Stimulated activated CD4-positive, alpha-beta T cell treated with anti-CD3 and anti-CD28 coated beads, Interleukin-12 subunit alpha, Interleukin-12 subunit beta, amount 100 ng/mL, for 24 hours (primary cell): ENCODE results near the gene SLAMF8.

Source experiments
- DNase-seq, 2 experiments: peaks; one replicate each; pipeline ENCODE4 v3.0.0-alpha.2; 2020; ENCODE audit warnings: low read depth in 2 of 2

SLAMF8 gene

GRCh38 chr1:159817276-159818041 lies 9.2 kb upstream of the SLAMF8 start:
- no peak for DNase-seq

DNA sequence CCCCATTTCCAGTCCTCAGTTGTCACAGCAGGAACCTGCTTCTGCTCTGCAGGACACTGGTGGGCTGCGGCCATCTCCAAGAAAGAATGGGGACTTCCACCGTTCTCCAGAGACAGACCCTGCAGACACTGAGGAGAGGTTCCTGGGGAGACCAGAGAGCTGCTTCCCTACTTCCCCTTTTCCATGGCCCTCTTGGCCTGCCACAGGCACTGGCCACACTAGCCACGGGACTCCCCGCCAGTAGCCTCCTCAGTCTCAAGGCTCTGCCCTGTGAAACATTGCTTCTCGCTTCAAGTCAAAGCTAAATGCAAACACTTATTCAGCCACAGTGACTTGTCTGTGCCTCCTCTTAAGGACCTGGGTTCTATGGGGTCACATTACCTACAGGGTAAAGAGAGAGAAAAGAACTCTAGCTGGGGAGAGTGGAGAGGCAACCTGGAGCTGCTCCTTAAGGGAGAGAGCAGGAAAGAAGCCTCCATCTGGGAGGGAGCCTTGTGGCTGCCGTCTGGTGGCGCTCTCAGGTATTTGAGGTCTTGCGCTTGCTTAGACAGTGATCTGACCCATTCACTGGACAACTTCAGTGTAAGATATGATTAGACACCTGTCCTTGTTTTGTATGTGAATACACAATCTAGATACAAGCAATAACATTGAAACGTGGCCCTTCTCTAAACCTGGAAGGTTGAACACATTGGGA lies 5.4 kb upstream of the SLAMF8 start:
- no peak for DNase-seq

DNA sequence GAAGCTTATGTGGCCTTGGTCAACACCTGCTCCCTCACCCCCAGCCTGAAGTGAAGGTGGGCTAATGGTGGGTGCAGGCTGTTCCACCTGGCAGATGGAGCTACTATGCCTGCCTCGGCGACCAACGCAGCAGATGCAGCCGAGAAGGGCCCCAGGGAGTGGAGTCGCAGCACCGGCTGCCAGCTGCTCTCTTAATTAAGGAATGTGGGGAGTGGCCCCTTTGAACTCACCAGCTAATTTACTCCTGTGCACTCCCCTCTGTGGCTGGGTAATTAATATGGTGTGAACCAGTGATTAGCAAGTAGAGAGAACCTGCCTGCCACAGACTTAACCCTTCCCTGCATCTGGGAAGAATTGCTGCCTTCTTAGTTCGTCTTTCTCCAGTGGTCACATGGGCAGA lies 3.3 kb upstream of the SLAMF8 start:
- DNase-seq, result no peak

DNA sequence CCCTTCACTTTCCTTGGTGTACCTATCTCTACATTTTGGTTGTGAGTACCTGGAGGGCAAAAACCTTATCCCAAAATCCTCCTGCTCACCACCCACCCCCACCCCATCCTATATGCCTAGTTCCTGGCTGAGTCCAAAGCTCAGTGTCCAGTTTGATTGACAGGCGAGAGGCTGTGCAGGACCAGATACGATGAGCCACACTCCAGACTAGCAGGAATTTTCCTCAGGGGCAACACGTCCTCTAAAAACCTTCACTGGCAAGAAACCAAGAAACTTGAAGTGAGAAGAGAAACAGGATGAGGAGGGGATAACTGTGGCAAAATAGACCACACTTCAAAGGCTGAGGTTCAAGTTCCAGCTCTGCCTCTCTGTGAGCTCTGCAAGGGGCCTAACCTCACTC lies 1.1 kb upstream of the SLAMF8 start:
- no peak for DNase-seq

DNA sequence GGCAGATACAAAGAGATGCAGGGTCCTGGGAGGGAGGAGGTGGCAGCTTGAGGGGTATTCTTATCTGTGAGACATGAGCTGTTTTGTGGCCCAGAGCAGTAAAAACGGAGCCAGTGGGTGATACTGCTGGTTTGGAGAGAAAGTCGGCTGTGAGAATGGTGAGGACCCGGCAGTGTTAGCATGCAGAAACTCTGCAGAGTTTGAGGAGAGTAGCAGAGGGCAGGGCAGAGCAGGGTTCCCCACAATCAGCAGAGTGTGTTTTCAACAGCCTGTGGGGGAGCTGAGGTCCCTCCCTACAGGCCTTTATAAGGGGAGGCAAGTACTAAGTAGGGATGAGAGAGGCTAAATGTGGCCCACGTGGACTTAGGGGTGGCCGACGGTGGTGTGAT lies 423 bp downstream of the SLAMF8 start:
- no peak for DNase-seq

- DNase-seq, result no peak
Observed at GRCh38 chr1:159827549-159827948, 876 bp downstream of the SLAMF8 start.

DNA sequence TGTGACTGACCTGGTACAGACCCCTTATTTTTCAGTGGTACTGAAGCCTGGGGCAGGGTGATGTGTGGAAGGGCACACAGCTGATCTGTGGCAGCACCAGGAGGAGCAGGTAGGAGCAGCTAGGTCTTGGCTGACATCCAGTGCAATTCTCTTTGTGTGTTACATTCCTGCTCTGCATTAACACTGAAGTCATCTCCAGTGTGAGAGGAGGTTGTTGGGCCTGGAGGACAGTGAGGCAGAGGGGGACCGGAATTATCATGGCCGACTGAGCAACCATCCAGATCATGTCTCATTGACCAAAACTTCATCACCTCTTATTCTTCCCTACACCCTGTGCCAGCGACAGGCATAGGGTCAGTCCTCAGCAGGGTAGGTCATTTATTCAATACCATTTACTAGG lies 1.5 kb downstream of the SLAMF8 start:
- DNase-seq, result no peak

GRCh38 chr1:159828581-159829272 lies 2.1 kb downstream of the SLAMF8 start:
- no peak for DNase-seq

DNA sequence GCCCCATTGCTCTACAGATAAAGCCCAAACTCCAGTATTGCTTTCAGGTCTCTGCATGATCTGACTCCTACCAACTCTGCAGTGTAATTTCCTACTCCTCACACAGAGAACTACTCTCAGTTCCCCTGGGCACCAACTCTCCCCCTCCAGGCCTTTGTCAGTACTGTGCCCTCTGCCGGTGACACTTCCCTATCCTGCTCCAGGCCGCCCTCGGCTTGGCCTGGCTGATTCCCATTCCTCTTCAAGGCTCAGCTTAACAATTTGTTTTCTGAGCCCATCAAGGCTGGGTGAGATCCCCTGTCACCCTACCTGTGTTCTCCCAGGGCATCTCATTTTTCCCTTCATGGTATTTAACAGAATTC lies 2.6 kb downstream of the SLAMF8 start:
- no peak for DNase-seq

GRCh38 chr1:159829822-159830465 lies 3.3 kb downstream of the SLAMF8 start:
- DNase-seq, result no peak

DNA sequence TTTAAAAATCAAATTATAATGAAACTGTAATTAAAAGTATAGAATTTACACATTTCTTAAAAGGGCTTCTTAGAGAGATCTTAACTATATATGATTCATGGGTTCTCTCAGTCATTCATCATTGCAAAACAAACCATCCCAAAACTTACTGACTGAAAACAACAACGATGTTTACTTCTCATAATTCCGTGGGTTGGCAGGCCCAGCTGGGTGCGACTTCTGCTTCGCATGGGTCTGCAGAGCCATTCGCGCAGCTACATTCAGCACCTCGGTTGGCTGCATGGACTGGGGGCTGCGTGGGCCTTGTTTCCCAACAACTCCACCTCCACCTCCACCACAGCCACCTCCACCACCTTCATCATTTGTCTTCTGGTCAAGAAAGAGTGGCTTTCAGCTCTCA lies 4.0 kb downstream of the SLAMF8 start:
- DNase-seq, result no peak

DNA sequence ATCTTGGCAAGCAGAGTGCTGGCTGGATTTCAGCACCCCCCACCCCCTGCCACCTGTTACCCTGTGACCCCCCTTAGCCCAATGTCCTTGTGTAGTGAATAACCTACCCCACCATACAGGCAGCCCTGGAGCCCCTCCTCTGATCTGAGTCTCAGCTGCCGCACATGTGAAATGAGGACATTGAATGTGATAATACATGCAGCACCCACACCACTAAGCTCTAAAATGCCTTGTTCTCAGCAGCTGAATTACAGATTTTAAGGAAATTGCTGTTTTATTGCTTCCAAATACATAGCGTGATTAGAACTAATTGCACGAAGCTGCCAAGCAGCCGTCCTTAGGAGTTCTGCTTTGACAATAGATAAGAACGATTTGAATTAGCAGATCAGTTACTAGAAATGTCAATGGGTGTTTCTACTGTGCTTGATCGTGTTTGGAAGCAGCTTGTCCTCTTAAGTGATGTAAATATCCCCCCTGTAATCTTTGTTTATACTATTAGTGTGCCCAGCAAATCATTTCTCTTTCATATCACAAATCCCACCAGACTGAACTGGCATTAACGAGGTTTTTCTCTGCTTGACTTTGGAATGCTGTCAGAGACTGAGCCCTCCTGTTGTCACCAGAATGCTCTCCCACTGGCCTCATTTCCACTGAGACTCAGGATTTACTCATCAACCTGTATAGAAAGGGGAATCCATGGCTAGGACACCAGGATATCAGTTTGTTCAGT lies 4.9 kb downstream of the SLAMF8 start:
- no peak for DNase-seq

- no peak for DNase-seq
Observed at GRCh38 chr1:159832309-159832708, 5.6 kb downstream of the SLAMF8 start.

- DNase-seq, result no peak
Observed at GRCh38 chr1:159835356-159835755, 8.7 kb downstream of the SLAMF8 start.

DNA sequence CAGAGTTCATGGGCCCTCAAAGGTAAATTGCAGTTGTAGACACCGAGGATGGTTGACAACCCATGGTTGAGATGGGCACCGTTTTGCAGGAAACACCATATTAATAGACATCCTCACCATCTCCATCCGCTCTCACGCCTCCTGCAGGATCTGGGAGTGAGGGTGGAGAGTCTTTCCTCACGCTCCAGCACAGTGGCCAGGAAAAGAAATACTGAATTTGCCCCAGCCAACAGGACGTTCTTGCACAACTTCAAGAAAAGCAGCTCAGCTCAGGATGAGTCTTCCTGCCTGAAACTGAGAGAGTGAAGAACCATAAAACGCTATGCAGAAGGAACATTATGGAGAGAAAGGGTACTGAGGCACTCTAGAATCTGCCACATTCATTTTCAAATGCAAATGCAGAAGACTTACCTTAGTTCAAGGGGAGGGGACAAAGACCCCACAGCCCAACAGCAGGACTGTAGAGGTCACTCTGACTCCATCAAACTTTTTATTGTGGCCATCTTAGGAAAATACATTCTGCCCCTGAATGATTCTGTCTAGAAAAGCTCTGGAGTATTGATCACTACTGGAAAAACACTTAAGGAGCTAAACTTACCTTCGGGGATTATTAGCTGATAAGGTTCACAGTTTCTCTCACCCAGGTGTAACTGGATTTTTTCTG lies 9.3 kb downstream of the SLAMF8 start:
- DNase-seq, result no peak

DNA sequence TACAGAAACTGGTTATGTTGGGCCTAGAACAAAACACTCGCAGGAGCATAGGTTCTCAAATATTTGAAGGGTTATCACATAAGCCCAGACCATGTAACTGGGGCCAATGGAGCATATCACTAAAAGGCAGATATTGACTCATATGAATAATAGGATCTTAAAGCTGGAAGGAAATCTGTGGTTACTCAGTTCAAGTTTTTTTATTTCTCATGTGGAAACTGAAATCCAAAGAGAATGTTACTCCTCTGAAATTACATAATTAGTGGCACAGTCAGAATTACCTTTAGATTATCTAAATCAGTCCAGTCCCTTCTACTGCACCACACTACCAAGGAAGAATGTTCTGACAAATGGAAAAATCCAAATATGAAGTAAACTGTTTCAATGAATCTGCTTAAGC lies 12.0 kb downstream of the SLAMF8 start:
- DNase-seq, result no peak

- DNase-seq, result no peak
Observed at GRCh38 chr1:159839116-159839849, 12.6 kb downstream of the SLAMF8 start.

GRCh38 chr1:159841749-159842148 lies 15.1 kb downstream of the SLAMF8 start:
- DNase-seq, result no peak

DNA sequence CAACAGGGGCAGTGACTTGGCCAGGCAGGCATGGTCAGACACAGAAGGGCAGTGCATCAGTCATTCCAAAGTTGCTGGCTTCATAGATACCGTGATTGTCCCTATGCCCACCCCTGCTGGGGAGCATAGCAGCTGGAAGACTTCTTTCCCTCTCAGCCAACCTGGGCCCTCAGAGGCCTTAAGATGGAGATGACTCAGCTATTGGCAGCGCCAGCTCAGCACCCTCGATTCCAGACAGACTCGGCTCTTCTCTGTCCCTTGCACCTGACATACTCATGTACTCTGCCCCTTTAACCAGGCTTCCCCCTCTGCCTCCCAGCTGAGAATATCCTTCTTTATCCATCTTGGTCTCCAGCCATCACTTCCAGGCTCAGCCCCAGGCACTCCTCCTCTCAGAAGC lies 16.8 kb downstream of the SLAMF8 start:
- DNase-seq, result no peak

- DNase-seq, result no peak
Observed at GRCh38 chr1:159845751-159846629, 19.3 kb downstream of the SLAMF8 start.
